Suprapubic skin (tissue), 4 donors: ENCODE measurements around the gene FHOD3.

Source experiments
- CTCF ChIP-seq, 2 donors: fragments of 200-600 bp in 1 of 2; fragments of 450-650 bp in 1 of 2; sonication (generic) in 1 of 2; IDR thresholded peaks; one replicate each; pipeline ENCODE4 v1.5.1; 2016 to 2019; ENCODE audit warnings: antibody characterized with exemption in 2 of 2, mild to moderate bottlenecking in 1 of 2, moderate library complexity in 1 of 2
- EP300 ChIP-seq: sonication (generic); formaldehyde crosslinking; IDR thresholded peaks from one replicate; pipeline ENCODE4 v1.6.1; 2017; ENCODE audit warnings: antibody characterized with exemption
- POLR2A ChIP-seq, 2 donors: fragments of 450-650 bp; IDR thresholded peaks; one replicate each; pipeline ENCODE4 v1.6.1; 2017; ENCODE audit warnings: antibody characterized with exemption in 2 of 2, mild to moderate bottlenecking in 2 of 2, moderate library complexity in 2 of 2
- POLR2AphosphoS5 ChIP-seq, 3 donors: sonication (generic); formaldehyde crosslinking; IDR thresholded peaks; one replicate each; pipeline ENCODE4 v1.6.1; 2017; ENCODE audit warnings: antibody characterized with exemption in 3 of 3

DNA sequence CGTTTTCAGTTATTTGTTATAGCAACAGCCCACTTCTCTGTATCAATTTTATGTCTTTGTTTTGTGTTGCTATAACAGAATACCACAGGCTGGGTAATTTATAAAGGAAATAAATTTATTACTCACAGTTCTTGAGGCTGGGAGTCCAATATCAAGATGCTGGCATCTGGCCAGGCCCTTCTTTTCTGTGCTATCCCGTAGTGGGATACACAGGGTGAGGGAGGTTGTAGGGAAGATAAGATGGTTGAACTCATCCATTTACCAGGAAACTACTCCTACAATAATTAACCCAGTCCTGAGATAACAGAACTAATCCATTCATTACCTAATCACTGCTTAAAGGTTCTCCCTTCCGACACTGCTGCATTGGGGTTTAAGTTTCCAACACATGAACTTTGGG lies 310.6 kb downstream of the FHOD3 start:
- TF ChIP-seq CTCF (IDR thresholded peaks at IDR 0.05) (no peak), POLR2A (IDR thresholded peaks at IDR 0.05) (no peak), POLR2AphosphoS5 (IDR thresholded peaks at IDR 0.05) (no peak), EP300 (no peak)
